RPMI8226 (cell line): ENCODE data around the gene POP7.
"Not testable (repeated sequence)": the region's sequence is repeated elsewhere in the genome, so short reads cannot be mapped to it uniquely, and the experiment has no call there.

Source experiments
- DNase-seq: peaks from one replicate; pipeline ENCODE4 v3.0.0-alpha.2; 2015

Gene POP7

DNA sequence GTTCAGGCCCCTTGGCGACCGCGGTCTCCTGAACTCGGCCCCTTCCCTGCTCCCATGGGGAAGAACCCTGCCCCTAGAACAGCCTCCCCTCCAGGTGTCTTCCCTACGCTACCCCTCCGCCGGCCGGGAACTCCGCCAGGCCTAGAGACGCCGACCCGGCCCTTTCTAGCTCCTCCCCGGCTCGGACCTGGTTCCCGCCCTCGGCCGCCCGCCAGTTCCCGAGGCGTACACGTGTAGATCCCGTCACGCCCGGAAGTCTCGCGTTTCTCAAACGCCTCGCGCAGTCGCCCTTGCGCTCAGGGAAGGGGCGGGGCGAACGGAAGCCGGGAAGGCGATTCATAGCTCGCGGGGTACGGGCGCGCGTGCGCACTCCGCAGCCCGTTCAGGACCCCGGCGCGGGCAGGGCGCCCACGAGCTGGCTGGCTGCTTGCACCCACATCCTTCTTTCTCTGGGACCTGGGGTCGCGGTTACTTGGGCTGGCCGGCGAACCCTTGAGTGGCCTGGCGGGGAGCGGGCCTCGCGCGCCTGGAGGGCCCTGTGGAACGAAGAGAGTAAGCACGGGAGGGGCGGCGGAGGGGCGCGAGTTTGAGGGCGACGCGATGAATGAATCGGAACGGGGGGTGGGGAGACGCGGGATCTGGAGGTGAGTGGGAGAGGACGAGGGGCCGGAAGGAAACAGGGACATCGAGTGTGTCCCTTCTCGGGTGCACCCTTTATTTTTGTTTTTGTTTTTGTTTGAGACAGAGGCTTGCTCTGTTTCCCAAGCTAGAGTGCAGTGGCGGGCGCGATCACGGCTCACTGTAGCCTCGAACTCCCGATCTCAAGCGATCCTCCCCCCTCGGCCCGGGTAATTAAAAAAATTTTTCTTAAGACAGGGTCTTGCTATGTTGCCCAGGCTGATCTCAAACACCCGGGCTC, at the start of gene POP7:
Gene POP7, plus strand, starts transcription at position 369 of the 919 bp plus-strand sequence. CDS start 710 bp downstream, outside the sequence.
- peak; percentile 100 for DNase-seq

DNA sequence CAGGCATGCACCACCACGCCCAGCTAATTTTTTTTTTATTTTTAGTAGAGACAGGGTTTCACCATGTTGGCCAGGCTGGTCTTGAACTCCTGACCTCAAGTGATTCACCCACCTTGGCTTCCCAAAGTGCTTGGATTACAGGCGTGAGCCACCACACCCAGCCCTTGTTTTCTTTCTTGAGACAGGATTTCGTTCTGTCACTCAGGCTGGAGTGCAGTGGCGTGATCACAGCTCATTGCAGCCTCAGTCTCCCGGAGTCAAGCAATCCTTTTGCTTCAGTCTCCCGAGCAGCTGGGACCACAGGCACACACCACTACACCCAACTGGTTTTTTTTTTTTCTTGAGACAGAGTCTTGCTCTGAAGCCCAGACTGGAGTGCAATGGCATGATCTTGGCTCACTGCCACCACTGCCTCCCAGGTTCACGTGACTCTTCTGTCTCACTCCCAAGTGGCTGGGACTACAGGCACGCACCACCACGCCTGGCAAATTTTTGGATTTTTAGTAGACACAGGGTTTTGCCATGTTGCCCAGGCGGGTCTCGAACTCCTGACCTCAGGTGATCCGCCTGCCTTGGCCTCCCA, 43.6 kb upstream of the POP7 start:
- DNase-seq: peak; percentile 43

DNA sequence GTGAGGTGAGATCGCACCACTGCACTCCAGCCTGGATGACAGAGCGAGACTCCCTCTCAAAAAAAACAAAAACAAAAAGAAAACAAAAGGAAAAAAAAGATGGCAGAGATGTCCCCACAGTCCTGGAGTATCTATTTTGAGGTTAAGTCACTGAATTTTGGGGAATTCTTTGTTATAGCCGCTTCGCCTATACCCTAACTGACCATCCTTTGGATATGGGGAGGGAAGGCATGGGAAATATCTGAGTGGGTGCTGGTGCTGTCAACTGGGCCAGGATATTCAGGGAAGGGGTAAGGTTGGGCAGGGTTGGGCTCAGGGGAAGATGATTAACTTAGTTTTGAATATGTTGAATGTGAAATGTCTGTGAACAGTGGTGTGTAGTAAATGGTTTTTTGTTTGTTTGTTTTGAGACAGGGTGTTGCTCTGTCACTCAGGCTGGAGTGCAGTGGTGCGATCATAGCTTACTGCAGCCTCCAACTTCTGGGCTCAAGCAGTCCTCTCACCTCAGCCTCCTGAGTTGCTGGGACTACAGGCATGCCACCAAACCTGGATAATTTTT, 40.7 kb upstream of the POP7 start:
- DNase-seq: no peak

DNA sequence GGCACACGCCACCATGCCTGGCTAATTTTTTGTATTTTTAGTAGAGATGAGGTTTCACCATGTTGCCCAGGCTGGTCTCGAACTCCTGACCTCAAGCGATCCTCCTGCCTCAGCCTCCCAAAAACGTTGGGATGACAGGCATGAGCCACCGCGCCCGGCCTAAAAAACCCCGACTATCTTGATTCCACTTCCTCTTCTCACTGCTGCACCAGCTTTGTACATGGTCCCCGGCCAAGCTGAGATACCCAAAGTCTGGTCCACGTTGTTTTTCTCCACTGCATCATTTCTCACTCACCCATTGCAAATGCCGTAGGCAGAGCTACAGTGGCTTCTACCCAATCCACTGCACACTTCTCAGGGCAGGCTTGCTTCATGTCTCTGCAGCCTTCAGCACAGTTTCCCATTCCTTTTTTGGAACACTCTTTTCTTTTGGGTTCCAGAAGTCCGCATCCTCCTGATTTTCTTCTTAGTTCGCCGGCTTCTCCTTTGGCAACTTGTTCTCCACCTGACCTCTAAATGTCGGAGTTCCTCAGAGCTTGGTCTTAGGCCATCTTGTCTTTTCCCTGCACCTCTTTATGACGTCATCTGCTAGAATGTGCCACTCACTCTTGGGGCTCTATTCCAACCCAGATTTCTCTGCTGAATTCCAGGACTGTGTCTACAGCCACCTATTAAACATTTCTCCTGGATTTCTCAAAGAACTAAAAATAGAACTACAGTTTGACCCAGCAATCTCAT, 38.4 kb upstream of the POP7 start:
- peak; percentile 54 for DNase-seq

DNA sequence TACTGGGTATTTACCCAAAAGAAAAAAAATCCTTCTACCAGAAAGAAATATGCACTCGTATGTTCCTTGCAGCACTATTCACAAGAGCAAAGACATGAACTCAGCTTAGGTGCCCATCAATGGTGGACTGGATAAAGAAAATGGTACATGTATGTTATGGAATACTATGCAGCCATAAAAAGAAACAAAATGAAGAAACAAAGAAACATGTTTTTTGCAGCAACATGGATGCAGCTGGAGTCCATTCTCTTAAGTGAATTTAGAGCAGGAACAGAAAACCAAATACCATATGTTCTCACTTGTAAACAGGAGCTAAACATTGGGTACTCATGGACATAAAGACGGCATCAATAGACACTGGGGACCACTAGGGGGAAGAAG, 37.9 kb upstream of the POP7 start:
- DNase-seq: no peak

DNA sequence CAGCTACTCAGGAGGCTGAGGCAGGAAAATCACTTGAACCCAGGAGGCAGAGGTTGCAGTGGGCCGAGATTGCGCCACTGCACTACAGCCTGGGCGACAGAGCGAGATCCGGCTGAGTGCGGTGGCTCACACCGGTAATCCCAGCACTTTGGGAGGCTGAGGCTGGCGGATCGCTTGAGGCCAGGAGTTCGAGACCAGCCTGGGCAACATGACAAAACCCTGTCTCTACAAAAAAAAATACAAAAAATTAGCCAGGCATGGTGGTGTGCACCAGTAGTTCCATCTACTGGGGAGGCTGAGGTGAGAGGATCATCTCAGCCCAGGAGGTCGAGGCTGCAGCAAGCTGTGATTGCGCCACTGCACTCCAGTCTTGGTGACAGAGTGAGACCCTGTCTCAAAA, 36.8 kb upstream of the POP7 start:
- DNase-seq: not testable (repeated sequence)

DNA sequence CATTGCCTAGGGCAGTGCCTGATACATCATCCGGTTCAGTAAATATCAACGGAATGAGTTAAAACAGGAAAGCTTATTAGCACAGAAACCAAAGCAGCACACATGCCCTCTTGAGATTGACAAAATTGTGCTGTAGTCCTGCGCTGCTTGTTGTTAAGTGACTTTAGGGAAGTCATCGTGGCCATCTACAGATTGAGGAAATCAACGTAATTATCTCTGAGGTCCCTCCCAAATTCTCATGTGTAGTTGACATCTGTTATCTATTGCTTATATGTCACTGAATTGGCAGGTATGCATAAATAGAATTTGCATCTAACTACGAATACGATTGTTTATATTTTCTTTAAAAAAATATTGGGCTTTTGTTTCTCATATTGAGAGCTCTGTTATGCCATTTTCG, 35.8 kb upstream of the POP7 start:
- DNase-seq: no peak

DNA sequence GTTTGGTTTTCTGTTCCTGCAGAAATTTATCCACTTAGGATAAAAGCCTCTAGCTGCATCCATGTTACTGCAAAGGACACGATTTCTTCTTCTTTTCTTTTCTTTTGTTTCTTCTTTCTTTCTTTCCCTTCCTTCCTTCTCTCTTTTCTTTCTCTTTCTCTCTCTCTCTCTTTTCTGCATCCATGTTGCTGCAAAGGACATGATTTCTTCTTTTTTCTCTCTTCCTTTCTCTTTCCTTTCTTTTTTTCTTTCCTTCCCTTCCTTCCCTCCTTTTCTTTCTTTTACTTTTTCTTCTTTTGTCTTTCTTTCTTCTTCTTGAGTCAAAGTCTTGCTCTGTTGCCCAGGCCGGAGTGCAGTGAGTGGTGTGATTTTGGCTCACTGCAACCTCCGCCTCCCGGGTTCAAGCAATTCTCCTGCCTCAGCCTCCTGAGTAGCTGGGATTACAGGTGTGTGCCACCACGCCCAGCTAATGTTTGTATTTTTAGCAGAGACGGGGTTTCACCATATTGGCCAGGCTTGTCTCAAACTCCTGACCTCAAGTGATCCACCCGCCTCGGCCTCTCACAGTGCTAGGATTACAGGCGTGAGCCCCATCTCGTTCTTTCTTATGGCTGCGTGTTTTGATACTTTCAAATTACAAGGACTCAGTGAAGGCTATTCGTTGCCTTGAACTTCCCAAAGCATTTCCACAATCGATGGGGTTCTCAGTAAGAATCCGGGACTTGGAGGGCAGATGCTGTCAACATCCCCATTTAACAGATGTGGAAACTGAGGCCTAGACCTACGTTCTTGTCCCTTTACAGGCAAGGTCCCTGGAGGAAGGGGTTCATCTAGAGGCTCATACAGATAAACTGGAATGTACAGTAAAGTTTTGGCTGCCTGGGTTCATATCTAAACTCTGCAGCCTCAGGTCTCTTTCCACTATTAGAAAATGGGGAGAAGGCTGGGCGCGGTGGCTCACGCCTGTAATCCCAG, 34.3 kb upstream of the POP7 start:
- DNase-seq: no peak

DNA sequence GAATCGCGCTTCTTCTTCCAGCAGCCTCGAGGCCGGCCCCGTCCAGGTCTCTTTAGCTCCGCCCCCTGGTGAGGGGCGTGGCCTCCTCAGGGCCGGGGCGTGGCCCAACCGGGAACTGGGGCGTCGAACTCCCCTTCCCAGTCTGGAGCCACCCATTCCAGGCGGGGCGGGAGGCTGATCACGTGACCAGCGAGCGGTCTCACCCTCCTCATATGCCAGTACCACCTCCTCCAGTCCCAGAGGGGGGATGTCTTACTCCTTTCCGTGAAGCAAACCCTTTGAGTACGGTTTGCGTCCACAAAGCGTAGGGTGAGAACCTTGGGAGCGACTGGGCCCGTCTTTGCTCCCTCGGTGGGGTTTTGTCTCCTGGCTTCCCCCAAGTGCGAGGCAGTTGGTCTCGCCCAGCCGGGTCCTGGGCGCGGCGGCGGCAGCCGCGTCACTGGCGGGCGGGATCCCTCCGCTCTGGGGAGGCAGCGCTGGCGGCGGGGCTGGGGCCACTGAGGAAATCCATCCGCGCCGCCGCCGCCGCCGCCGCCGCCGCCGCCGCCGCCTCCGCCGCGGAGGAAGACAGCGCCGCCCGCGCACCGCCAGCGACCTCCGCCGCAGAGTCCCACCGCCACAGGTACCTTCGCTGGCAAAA, 32.5 kb upstream of the POP7 start, which contains the start of gene GNB2:
Gene GNB2, plus strand, starts transcription at position 439 of the 640 bp plus-strand sequence. CDS start 2,526 bp downstream, outside the sequence.
- DNase-seq: peak; percentile 99

DNA sequence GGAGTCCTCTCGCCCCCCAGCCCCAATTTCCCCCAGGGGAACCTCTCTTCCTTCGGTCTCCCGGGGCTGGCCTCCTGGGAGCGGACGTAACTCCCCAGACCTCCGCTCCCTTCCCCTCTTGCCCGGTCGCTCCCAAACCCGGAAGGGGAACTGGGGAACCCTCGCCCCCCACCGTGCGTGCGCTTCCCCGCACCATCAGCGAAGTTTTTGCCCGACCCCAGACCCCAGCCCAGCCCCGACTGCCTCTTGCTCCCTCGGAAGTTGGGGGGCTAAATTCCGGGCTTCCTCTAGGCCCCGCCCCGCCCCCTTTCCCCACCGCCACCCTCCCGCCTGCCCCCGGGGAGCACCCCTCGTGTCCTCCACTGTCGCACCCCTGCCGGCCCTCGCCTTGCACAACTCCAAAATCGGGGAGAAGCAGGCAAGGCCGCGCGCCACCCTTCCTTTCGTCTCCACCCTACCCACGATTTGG, 31.9 kb upstream of the POP7 start:
- DNase-seq: peak; percentile 60

DNA sequence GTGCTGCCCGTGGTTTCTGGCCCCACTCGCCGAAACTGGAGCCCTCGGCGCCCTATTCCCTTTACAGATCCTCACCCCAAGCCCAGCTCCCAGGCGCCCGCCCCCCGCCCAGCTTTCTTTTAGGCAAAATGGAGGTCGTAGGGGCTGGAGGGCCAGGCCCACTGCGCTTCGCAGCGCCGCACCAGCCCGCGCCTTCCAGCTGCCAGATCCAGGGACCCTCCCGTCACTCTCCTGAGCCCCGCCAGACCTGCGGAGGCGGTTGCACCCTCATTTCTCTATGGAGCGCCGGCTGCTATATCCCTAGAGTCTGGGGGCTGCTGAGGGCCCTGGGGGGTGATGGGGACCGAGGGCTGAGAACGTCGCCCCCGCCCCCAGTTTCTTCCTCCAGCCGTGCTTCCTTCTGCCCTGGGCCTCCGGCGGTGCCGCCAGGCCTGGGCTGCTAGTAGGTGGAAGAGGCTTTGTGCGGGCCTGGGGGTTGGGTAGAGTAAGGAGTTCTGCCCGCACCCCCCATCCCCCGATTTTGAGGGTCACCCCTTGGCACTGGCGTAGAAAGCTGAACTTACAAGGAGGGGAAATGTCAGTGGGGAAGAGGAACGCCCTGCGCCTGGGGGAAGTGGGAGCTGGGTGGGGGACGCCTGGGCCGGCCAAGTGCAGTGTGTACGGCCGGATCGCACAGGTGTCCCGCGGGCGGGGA, 31.4 kb upstream of the POP7 start:
- DNase-seq: peak; percentile 62

DNA sequence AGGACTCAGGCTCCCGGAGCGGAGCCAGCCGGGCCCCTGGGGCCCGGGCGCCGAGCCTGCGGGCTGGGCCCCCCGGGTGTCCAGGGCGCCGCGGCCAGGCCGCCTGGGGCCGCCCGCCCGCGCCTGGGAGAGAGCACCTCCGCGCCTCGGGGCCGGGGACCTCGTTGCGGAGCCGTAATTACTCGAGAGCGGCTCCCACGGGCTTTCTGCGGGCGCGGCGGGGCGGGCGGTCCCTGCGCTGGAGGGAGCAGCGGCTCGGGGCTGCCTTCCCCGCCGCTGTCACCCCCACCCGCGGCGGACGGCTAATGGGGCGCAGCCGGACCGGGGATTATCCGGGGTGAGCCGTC, 30.8 kb upstream of the POP7 start:
- peak; percentile 67 for DNase-seq

DNA sequence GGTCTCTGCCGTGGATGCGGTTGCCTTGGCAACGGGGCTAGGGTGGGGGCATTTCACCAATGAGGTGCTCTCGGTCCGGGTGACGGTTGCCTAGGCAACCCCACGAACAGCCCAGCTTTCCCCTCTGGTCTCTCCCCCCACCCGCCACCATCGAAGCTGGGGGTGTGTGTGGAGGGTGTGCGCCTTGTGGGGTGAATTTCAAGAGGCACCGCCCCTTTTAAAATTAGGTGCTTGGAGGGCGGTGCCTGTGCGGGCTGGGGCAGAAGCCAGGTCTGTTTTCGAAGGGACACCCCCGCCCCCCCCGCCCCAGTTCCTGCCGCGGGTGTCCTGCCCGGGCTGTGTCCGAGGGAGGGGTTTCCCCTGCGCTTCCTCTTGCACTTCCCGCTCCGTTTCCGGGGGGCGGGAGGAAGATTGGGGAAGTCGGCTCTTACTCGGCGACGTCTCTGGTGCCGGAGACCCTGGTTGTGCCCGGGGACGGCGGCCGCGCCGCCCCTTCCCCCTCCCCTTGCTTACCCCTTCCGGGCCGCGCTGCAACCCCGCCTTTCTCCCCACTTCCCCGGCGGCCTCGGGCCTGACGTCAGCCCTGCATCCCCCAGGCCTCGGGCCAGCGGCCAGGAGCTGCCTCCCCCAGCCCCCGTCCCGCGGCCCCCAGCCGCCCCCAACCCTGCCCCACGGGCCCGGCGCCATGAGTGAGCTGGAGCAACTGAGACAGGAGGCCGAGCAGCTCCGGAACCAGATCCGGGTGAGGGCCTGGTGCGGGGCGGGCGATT, 30.2 kb upstream of the POP7 start:
- peak; percentile 88 for DNase-seq

DNA sequence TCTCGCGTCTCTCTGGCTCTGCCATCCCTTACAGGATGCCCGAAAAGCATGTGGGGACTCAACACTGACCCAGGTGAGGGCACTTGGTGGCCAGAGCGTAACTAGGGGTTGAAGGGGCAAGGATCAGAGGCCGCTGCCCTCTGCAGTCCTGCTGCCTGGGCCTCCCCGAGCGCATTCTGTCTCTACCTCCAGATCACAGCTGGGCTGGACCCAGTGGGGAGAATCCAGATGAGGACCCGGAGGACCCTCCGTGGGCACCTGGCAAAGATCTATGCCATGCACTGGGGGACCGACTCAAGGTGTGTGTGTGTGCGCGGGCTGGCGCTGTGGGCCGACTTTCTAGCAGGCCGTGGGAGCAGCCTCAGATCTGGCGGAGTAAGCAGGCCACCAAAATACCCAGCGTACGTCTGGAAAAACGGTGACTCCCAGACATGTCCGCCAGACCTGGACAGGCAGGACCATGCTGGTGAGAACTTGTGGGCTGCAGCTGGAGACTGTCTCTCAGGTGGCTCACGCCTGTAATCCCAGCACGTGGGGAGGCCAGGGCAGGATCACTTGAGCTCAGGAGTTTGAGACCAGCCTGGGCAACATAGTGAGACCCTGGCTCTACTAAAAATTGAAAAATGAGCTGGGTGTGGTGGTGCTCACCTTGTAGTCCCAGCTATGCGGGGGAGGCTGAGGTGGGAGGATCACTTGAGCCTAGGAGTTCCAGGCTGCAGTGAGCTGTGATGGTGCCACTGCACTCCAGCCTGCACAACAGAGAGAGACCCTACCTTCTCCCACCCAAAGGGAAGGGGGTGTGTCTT, 29.2 kb upstream of the POP7 start:
- DNase-seq: no peak

DNA sequence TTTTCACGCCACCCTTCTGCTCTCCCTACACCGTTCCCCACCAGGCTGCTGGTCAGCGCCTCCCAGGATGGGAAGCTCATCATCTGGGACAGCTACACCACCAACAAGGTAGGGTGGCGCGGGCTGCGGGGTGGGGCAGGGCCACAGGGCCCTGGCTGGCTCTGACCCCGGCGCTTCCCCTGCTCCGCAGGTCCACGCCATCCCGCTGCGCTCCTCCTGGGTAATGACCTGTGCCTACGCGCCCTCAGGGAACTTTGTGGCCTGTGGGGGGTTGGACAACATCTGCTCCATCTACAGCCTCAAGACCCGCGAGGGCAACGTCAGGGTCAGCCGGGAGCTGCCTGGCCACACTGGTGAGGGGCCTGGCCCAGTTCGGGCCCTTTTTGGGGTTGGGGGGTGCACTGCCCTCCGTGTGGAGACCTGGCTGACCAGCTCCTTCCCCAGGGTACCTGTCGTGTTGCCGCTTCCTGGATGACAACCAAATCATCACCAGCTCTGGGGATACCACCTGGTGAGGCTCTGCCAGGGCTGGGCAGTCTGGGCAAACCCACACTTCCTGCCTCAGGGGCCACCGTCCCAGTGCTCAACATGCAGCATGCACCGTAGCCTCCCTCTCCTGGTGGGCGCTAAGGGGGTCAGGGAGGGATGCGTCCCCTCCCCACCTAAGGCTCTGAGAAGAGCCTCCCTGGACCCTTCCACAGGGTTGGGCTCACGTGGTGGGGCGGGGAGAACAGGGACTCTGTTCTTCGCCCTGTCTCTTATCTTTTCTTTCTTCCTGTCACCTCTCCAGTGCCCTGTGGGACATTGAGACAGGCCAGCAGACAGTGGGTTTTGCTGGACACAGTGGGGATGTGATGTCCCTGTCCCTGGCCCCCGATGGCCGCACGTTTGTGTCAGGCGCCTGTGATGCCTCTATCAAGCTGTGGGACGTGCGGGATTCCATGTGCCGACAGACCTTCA, 28.3 kb upstream of the POP7 start:
- no peak for DNase-seq

DNA sequence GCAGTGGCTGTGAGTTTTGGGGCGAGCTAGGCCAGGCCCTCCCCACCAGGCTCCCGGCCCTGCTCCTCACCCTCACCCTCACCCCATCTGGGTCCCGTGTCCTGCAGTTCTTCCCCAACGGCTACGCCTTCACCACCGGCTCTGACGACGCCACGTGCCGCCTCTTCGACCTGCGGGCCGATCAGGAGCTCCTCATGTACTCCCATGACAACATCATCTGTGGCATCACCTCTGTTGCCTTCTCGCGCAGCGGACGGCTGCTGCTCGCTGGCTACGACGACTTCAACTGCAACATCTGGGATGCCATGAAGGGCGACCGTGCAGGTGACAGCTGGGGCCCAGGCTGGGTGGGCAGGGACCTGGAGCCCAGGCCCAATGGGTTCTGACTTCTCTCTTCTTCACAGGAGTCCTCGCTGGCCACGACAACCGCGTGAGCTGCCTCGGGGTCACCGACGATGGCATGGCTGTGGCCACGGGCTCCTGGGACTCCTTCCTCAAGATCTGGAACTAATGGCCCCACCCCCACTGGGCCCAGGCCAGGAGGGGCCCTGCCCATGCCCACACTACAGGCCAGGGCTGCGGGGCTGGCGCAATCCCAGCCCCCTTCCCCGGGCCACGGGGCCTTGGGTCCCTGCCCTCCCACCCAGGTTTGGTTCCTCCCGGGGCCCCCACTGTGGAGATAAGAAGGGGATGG, 27.5 kb upstream of the POP7 start:
- no peak for DNase-seq
